GM12878 (cell line): ENCODE measurements around the gene BDKRB2. TPM values are rescaled to one million over a fixed set of nuclear protein-coding genes. Genes with fewer than 3 reads are reported as not detected.

Experiments used
- ATAC-seq: fragments of 200-7000 bp; cut with Tn5 transposase; 3 replicates; pipeline ENCODE4 v1.9.1; 2020; ENCODE audit warnings: mild to moderate bottlenecking, moderate library complexity
- BruUV-seq: library from RNA; stranded (reverse); fragments of 400-500 nt; replicated peaks from 2 replicates; lab custom pipeline; 2021; lab: Mats Ljungman, UMichigan
- CTCF ChIA-PET: fragments of 300-600 bp; sonication (Branson Sonifier 250); formaldehyde crosslinking; extraction: SDS; loops from one replicate; lab custom pipeline; 2021; ENCODE audit warnings: inconsistent platforms; lab: Yijun Ruan, JAX
- POLR2A ChIA-PET: fragments of 350-600 bp; formaldehyde crosslinking; extraction: SDS; loops from one replicate; lab custom pipeline; 2021; ENCODE audit warnings: inconsistent platforms; lab: Charles Lee
- RAD21 ChIA-PET: fragments of 300-600 bp; sonication (Branson Sonifier 250); formaldehyde crosslinking; loops from one replicate; lab custom pipeline; 2023; ENCODE audit warnings: antibody characterized with exemption; ENCODE audit not compliant: unreplicated experiment; lab: Charles Lee
- SMC1A ChIA-PET: fragments of 300-600 bp; sonication (Branson Sonifier 250); formaldehyde crosslinking; loops from one replicate; lab custom pipeline; 2023; ENCODE audit not compliant: unreplicated experiment, uncharacterized antibody; lab: Charles Lee
- DNase-seq: peaks from one replicate; pipeline ENCODE4 v3.0.0-alpha.2; 2011; ENCODE audit warnings: low read depth, low spot score
- FAIRE-seq: peaks from 3 replicates; lab custom pipeline; 2011; peaks lifted over from hg19 to GRCh38; lab: Jason Lieb, UNC
- H2AFZ ChIP-seq: 2 replicates; pipeline ENCODE4 v1.6.0; 2011; ENCODE audit warnings: low read depth, low read length, control low read depth; ENCODE audit not compliant: control insufficient read depth
- H3K27ac ChIP-seq: 2 replicates; pipeline ENCODE4 v1.5.1; 2011; ENCODE audit warnings: control low read depth; ENCODE audit not compliant: control insufficient read depth, insufficient read depth
- H3K27me3 ChIP-seq, 2 experiments: replicated peaks in 1 of 2; 2 replicates each; pipeline versions ENCODE4 v1.6.0 to v1.6.1; 2011; ENCODE audit warnings: low read length in 1 of 2; ENCODE audit not compliant: control insufficient read depth in 2 of 2, insufficient read depth in 2 of 2
- H3K36me3 ChIP-seq, 2 experiments: 2 replicates each; pipeline ENCODE4 v1.5.1; 2011; ENCODE audit warnings: low read length in 1 of 2; ENCODE audit not compliant: control insufficient read depth in 2 of 2, insufficient read depth in 2 of 2
- H3K4me1 ChIP-seq: 2 replicates; pipeline ENCODE4 v1.6.1; 2011; ENCODE audit warnings: mild to moderate bottlenecking, low read length, moderate library complexity, mixed read lengths; ENCODE audit not compliant: control insufficient read depth, insufficient read depth
- H3K4me2 ChIP-seq: 2 replicates; pipeline ENCODE4 v1.6.0; 2011; ENCODE audit warnings: control low read depth; ENCODE audit not compliant: control insufficient read depth, insufficient read depth
- H3K4me3 ChIP-seq: fragments of 200-600 bp; sonication (generic); 2 replicates; pipeline ENCODE4 v1.5.1; 2016
- H3K79me2 ChIP-seq: 2 replicates; pipeline ENCODE4 v1.6.0; 2011; ENCODE audit warnings: low read length; ENCODE audit not compliant: control insufficient read depth, insufficient read depth
- H3K9ac ChIP-seq: 2 replicates; pipeline ENCODE4 v1.8.0; 2011; ENCODE audit warnings: low read length, control low read depth, mixed read lengths; ENCODE audit not compliant: control insufficient read depth, insufficient read depth
- H3K9me3 ChIP-seq: replicated peaks from 3 replicates; pipeline ENCODE4 v1.5.1; 2011; ENCODE audit warnings: mild to moderate bottlenecking, low read length; ENCODE audit not compliant: control insufficient read depth, insufficient read depth
- H4K20me1 ChIP-seq: 2 replicates; pipeline ENCODE4 v1.6.0; 2011; ENCODE audit not compliant: control insufficient read depth, insufficient read depth
- ATF7 ChIP-seq: fragments of 450-650 bp; IDR thresholded peaks from 2 replicates; pipeline ENCODE4 v1.6.1; 2016; ENCODE audit warnings: low read depth, mild to moderate bottlenecking
- FOXM1 ChIP-seq: IDR thresholded peaks from 2 replicates; pipeline ENCODE4 v1.6.1; 2012; ENCODE audit warnings: low read depth, mild to moderate bottlenecking, inconsistent platforms, low read length, moderate library complexity
- RAD51 ChIP-seq: fragments of 450-650 bp; IDR thresholded peaks from 2 replicates; pipeline ENCODE4 v1.6.1; 2016; ENCODE audit warnings: moderate library complexity, mild to moderate bottlenecking, inconsistent platforms
- WGBS: methylation state at CpG from one replicate; pipeline ENCODE4 v1.1.6; 2016; ENCODE audit warnings: low lambda C conversion rate; ENCODE audit not compliant: insufficient replicate concordance, insufficient coverage; ENCODE audit errors: missing lambda C conversion rate; 5-methylcytosine and 5-hydroxymethylcytosine counted together
- in situ Hi-C: fragments of 300-500 bp; cut with MboI; formaldehyde crosslinking; loops from 9 replicates; pipeline ENCODE4 v1.14.3; 2018; ENCODE audit warnings: mixed read lengths
- intact Hi-C: fragments of 100-400 bp; cut with micrococcal nuclease; formaldehyde crosslinking; loops from one replicate; pipeline ENCODE4 v1.14.2; 2022; ENCODE audit not compliant: unreplicated experiment
- polyA plus RNA-seq, 11 experiments: library from polyadenylated mRNA; depleted of rRNA in 4 of 11; unstranded in 6 of 11; stranded (reverse) in 5 of 11; fragments of >200 nt; fragmentation: Nextera tagmentation in 4 of 11; fragmentation: Illumina TruSeq in 1 of 11; extraction: Ambion mirVana in 4 of 11; extraction: Trizol in 1 of 11; gene quantifications; 1 replicate in 1 of 11; 2 replicates in 10 of 11; pipeline versions ENCODE4 v1.2.1 to v1.2.3, GENCODE V29; 2011 to 2016; ENCODE audit warnings: inconsistent platforms in 2 of 11, missing spikeins in 2 of 11, low read depth in 1 of 11
- total RNA-seq, 4 experiments: library from RNA; depleted of rRNA in 3 of 4; stranded (reverse); fragments of >200 nt in 3 of 4; fragmentation: Illumina TruSeq in 1 of 4; extraction: Trizol in 1 of 4; gene quantifications; 2 replicates each; pipeline versions ENCODE4 v1.2.1 to v1.2.3, GENCODE V29; 2013 to 2021
- TF ChIP-seq, protein P1 (sequence below): IDR thresholded peaks from 2 replicates; pipeline ENCODE4 v1.6.1; 2012; ENCODE audit warnings: mild to moderate bottlenecking, low read depth, low read length

BDKRB2 gene
- total and polyA plus RNA-seq, 10 of the 15 experiments (the other 5 are each of a cell fraction or from before 2014, with no cell fraction given), result 0.08 TPM; not detected in 9

DNA sequence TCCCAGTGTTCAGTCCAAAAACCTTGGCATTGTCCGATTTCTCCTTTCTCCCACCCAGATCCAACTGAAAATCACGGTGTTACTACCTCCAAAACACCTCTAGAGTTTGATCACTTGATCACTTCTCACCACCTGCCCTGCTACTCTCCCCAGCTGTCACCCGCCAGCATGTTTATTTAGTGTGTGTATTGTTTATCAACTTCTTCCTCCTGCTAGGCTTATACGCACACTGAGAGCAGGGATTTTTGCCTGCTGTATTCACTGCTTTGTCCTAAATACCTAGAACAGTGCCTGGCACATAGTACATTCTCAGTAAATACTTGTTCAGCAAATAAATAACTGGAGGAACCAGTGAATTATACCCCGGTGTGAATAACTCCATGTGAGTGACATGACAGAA is 56.4 kb downstream of the BDKRB2 start:
- no peak overlapping the region for H2AFZ ChIP-seq
- intact Hi-C loops (no loop called here), in situ Hi-C loops (no loop called here)
- no peak overlapping the region for H3K4me3 ChIP-seq
- CTCF ChIA-PET, result interaction anchor here (4.1 kb wide), 1 partner anchor 13 kb away, joined by 20 read pairs; no protein-coding TSS in a partner anchor
- no peak for TF ChIP-seq FOXM1
- TF ChIP-seq, protein P1, sequence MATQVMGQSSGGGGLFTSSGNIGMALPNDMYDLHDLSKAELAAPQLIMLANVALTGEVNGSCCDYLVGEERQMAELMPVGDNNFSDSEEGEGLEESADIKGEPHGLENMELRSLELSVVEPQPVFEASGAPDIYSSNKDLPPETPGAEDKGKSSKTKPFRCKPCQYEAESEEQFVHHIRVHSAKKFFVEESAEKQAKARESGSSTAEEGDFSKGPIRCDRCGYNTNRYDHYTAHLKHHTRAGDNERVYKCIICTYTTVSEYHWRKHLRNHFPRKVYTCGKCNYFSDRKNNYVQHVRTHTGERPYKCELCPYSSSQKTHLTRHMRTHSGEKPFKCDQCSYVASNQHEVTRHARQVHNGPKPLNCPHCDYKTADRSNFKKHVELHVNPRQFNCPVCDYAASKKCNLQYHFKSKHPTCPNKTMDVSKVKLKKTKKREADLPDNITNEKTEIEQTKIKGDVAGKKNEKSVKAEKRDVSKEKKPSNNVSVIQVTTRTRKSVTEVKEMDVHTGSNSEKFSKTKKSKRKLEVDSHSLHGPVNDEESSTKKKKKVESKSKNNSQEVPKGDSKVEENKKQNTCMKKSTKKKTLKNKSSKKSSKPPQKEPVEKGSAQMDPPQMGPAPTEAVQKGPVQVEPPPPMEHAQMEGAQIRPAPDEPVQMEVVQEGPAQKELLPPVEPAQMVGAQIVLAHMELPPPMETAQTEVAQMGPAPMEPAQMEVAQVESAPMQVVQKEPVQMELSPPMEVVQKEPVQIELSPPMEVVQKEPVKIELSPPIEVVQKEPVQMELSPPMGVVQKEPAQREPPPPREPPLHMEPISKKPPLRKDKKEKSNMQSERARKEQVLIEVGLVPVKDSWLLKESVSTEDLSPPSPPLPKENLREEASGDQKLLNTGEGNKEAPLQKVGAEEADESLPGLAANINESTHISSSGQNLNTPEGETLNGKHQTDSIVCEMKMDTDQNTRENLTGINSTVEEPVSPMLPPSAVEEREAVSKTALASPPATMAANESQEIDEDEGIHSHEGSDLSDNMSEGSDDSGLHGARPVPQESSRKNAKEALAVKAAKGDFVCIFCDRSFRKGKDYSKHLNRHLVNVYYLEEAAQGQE, result no peak
- TF ChIP-seq ATF7, result no peak
- no peak for TF ChIP-seq RAD51
- no peaks in the 10 kb centered on the region for H3K9me3 ChIP-seq
- no peak overlapping the region for H3K9ac ChIP-seq
- no peak overlapping the region for H3K27ac ChIP-seq
- POLR2A ChIA-PET, result interaction anchor here (1.4 kb wide), 1 partner anchor 9 kb away, joined by 3 read pairs; no protein-coding TSS in a partner anchor
- SMC1A ChIA-PET, result no interaction called here
- H3K4me2 ChIP-seq, result no peak overlapping the region
- FAIRE-seq, result no peak
- no TSS peak for BruUV-seq
- RAD21 ChIA-PET, result no interaction called here
- no peaks in the 10 kb centered on the region for H3K79me2 ChIP-seq
- no peaks in the 10 kb centered on the region for H4K20me1 ChIP-seq
- ATAC-seq, result no peak
- H3K27me3 ChIP-seq, result peaks cover 2 to 4% of the 10 kb centered on the region in 2 experiments; a peak in 3 of 4 replicates
- no peak for DNase-seq
- H3K36me3 ChIP-seq, result no peaks in the 10 kb centered on the region
- H3K4me1 ChIP-seq, result no peaks in the 10 kb centered on the region
- 47% methylated on average over 5 of the region's 5 CpGs for WGBS
